HG03064 (cell line): ENCODE results near the gene NT5C1B.

Experiments
- ATAC-seq: cut with Tn5 transposase; IDR thresholded peaks from one replicate; pipeline ENCODE4 v1.9.1; 2021; ENCODE audit warnings: low read depth; ENCODE audit not compliant: unreplicated experiment

Gene NT5C1B

GRCh38 chr2:18552351-18553077 is 36.9 kb downstream of the NT5C1B start:
- no peak for ATAC-seq

- ATAC-seq: no peak
Observed at GRCh38 chr2:18551623-18552022, 37.7 kb downstream of the NT5C1B start.

GRCh38 chr2:18551169-18551568 is 38.2 kb downstream of the NT5C1B start:
- ATAC-seq: no peak

- ATAC-seq: no peak
Observed at GRCh38 chr2:18550433-18550832, 38.9 kb downstream of the NT5C1B start.

GRCh38 chr2:18549083-18549482 is 40.3 kb downstream of the NT5C1B start:
- ATAC-seq: no peak

GRCh38 chr2:18548621-18549020 is 40.7 kb downstream of the NT5C1B start:
- no peak for ATAC-seq

GRCh38 chr2:18546567-18546966 is 42.8 kb downstream of the NT5C1B start:
- no peak for ATAC-seq

GRCh38 chr2:18545384-18545783 is 44.0 kb downstream of the NT5C1B start:
- ATAC-seq: no peak

GRCh38 chr2:18544171-18544570 is 45.2 kb downstream of the NT5C1B start:
- ATAC-seq: no peak

GRCh38 chr2:18540872-18541271 is 48.5 kb downstream of the NT5C1B start:
- no peak for ATAC-seq

GRCh38 chr2:18536697-18537096 is 52.7 kb downstream of the NT5C1B start:
- ATAC-seq: no peak

GRCh38 chr2:18536100-18536499 is 53.3 kb downstream of the NT5C1B start:
- no peak for ATAC-seq

GRCh38 chr2:18531194-18531593 is 58.2 kb downstream of the NT5C1B start:
- no peak for ATAC-seq

- no peak for ATAC-seq
Observed at GRCh38 chr2:18527822-18528221, 61.5 kb downstream of the NT5C1B start.

GRCh38 chr2:18527326-18527725 is 62.0 kb downstream of the NT5C1B start:
- no peak for ATAC-seq

- no peak for ATAC-seq
Observed at GRCh38 chr2:18526429-18526828, 62.9 kb downstream of the NT5C1B start.

- ATAC-seq: no peak
Observed at GRCh38 chr2:18525852-18526251, 63.5 kb downstream of the NT5C1B start.

GRCh38 chr2:18525236-18525635 is 64.1 kb downstream of the NT5C1B start:
- no peak for ATAC-seq

GRCh38 chr2:18522484-18523146 is 66.8 kb downstream of the NT5C1B start:
- no peak for ATAC-seq

GRCh38 chr2:18520451-18521425 is 68.6 kb downstream of the NT5C1B start:
- ATAC-seq: no peak

- ATAC-seq: no peak
Observed at GRCh38 chr2:18519914-18520450, 69.4 kb downstream of the NT5C1B start.
